Stimulated activated CD4-positive, alpha-beta T cell treated with anti-CD3 and anti-CD28 coated beads, Interleukin-4, amount 100 ng/mL, for 1 hour (primary cell): ENCODE results near the gene MYOT.
"Not testable (repeated sequence)": the region's sequence is repeated elsewhere in the genome, so short reads cannot be mapped to it uniquely, and the experiment has no call there.

ENCODE experiments used
- DNase-seq: peaks from one replicate; pipeline ENCODE4 v3.0.0-alpha.2; 2020

MYOT gene, protein sequence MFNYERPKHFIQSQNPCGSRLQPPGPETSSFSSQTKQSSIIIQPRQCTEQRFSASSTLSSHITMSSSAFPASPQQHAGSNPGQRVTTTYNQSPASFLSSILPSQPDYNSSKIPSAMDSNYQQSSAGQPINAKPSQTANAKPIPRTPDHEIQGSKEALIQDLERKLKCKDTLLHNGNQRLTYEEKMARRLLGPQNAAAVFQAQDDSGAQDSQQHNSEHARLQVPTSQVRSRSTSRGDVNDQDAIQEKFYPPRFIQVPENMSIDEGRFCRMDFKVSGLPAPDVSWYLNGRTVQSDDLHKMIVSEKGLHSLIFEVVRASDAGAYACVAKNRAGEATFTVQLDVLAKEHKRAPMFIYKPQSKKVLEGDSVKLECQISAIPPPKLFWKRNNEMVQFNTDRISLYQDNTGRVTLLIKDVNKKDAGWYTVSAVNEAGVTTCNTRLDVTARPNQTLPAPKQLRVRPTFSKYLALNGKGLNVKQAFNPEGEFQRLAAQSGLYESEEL

DNA sequence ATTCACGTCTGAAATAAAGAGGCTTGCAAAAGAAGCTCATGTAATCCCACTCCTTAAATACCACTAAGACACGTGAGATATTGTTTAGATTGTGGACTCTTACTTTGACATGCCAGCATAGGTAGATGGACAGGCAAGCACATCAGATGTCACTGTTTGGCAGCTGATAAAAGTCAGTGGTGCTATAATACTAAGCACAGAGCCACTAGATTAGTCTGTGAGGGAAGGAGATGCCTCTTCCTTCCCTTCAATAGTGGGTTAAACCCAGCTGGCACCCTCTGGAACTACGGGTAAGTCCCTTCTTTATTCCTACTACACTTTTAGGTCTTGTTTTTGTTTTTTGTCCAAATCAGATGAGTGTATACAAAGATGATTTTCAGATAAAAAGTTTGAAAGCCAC, at the start of gene MYOT:
Gene MYOT (plus strand): TSS at position 197 of the 400 bp plus-strand sequence. CDS start 2,792 bp downstream, outside the sequence.
- no peak for DNase-seq

DNA sequence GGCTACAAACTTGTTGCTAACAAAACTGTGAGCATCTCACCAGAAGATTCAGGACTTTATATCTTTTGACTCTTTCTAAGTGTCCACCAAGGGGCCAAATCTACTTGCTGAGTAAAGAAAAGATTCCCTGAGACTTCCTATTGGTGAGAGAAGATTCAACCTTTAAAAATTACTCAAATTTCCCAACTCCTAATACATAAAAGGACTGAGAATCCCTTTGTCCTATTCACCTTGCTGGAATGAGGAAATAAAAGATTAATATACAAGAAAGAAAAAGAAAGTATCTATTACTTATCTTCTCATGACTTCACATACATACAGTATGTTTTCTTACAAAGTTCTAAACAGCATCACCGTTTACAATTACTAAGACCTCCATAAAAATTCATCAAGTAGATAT, 47.9 kb upstream of the MYOT start:
- DNase-seq = no peak

DNA sequence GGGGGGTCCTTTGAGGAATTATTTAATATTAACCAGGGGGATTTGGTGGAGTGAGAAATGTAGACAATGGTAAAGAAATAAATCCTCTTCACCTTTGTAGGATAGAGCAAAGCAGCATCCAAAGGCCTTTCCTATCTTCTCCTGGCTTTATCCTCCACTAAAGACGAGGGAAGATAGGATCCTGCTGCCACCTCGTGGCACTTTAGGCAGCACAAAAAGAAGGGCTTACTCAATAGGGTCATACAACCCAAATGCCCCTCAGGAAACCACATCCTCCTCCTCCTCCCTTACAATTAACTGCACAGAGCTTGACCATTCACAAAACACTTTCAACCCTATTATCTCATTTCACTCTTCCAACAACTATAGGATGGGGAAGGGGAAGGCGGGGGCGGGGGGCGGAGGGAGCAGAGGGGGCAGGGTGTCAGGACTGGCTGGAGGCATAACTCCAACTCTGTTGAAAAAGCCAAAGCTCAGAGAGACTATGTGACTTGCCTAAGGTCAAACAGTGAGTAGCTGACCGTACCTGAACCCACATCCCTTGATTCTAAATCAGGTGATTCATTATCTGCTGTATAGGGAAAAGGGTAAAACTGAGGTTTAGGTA, 45.4 kb upstream of the MYOT start:
- DNase-seq = no peak

DNA sequence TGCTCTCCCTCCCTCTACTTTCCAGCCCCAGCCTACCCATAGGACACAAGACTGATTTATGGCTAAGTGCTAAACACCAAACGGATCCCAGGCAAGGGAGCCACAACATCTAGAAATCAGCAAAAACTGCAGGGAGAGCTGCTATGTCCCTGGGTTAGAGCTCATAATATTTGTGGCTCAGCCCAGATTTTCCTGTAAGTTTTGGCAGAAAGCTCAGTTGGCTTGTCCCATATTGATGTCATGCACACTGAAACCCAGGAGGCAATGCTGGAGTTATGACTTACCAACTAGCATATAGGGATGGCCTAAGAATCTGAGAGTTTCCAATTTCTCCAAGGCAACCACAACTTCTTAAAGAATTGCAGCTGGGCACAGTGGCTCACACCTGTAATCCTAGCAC, 44.7 kb upstream of the MYOT start:
- DNase-seq = no peak

DNA sequence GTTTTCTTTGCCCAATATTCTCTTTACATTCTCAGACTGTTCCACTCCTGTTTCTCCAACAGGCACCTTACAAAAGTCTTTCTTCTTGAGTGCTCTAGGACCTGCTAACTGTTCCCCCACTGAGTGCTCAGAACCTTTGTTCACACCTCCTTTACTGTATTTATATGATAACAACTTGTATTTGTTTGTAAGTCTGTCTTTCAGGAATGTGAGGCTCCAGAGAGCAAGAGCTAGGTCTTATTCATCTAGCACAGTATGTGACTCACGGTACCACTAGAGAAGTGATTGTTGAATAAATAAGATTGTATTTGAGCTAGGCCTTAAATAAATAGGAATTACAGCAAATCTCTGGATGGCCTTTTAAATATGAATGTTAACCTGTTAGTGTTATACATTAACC, 42.5 kb upstream of the MYOT start:
- no peak for DNase-seq

DNA sequence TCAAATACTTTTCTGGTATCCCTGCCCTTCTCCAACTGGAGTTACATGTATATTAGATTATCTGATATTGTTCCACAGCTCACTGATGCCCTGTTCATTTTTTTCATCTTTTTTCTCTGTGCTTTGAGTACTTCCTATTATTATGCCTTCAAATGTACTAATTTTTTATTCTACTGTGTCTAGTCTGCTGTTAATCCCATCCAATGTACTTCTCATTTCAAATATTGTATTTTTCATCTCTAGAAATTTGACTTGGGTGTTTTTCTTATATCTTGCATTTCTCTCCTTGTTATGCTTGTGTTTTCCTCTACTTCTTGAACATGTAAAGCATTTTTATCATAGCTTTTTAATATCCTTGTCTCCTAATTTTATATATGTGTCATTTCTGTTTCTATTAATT, 41.6 kb upstream of the MYOT start:
- DNase-seq = no peak

DNA sequence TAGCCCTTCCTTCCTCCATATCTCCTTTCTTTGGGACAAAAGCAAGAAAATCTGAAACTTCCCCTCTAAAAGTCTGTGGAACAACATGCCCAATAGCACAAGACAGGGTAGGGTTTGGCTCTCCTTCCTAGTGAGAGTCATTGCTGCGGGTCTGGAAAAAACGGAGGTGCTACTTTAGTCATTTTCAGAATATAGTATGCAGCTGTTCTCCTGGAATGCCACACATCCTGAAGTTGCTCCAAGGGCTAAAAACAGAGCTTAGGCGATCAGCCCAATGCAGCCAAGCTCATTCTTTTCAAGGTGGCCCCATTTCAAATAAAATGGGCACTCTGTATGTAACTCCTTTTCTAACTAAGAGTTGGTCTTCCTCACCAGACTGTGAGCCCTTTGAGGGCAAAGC, 39.5 kb upstream of the MYOT start:
- no peak for DNase-seq

DNA sequence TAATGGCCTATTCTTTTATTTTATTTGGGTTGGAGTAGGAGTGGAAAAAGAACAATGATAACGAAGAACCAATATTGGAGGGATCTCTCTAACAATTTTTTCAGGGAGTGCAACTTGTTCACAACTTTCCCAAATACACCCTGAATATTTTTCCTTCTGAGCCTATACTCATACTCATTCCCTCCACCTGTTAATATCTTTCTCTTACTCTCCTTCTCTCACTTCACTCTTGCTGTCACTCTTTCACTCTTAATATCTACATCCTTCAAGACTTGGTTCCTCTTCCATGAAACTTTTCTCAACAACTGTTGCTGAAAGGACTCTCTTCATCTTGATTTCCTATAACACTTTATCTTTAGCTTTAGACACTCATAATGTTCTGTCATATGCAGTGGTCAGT, 39.0 kb upstream of the MYOT start:
- no peak for DNase-seq

DNA sequence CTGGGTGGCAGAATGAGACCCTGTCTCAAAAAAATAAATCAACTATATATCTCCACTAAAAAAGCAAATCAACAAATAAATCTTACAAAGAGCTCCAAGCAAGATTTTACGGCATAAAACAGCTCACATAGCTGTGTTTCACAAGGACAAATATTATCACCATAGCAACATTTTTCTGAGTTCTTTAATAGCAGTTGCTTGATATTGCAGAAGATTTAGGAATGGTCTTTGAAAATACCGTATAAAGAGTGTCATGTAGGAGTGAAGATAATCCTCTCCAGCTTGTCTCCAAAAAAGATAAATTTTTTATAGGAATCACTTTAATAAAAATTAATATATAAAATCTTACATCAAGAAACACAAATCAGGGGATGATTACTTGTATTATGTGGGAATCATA, 36.6 kb upstream of the MYOT start:
- DNase-seq = no peak

DNA sequence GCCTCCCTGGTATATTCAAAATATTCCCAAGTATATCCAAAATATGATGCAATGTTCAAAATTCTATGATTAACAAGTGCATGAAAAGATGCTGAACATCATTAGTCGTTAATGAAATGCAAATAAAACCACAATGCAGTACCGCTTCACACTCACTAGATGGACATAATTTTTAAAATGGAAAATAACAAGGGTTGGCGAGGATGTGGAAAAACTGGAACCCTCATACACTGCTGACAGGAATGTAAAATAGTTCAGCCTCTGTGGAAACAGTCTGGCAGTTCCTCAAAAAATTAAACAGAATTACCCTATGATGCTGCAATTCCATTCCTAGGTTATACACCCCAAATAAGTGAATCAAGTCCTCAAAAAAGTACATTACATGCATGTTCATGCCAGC, 36.1 kb upstream of the MYOT start:
- no peak for DNase-seq

DNA sequence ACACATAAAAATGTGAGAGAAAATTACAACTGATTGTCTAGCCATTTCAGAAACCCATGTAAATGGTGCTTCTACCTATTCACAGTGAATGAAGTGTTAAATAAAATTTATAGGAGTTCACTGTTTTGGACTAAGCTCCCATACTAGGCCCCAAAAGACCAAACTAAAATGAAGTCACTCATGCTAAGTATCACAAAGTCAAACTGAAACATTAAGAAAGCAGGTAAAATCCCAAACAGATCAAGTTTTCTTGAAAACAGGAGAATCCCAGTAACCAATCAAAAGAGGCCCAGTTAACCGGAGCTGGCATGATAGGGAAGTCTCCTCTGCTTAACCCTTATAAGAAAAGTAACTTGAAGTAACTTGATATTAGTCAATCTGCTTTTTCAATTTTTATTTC, 35.2 kb upstream of the MYOT start:
- DNase-seq = no peak

DNA sequence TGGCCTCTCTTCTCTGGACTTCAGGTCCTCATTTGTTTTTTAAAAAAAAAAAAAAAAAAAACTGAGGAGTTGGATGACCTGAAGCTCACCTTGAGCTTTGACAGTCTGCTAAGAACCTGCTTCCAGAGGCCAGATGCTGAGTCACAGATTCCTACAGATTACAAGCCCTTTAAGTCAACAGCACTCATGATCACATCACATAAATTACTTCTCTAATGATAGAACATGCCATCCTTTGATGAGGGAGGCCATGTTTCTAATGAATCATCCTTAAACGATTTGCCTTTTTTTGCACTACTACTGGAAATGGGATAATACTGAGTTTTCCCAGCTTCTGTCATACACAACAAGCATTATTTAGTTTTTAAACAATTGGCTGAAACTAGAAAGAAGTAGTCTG, 34.2 kb upstream of the MYOT start:
- no peak for DNase-seq

DNA sequence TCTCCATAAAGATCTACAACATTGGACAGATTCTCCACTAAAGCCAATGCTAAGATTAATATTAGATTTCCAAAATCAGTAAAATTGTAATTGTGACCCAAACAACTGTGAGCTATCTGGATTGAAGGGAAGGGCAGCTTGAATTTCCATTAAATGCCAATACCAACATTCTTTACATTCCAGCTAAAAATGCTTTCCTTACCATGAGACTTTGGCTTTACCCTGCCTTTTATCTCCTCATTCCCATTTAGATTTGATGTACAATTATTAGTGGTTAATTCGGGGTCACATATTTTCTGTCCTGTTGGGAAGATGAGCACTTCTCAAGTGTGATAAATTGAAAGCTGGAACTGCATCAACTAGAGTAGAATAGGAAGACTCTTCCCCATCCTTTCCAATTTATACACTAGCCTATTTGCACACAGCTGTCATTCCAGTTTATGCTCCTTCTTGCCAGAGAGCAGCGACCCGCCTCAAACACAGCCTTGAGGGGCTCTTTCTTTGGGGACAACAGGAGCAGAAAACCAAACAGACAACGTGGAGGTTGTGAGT, 33.1 kb upstream of the MYOT start:
- no peak for DNase-seq

DNA sequence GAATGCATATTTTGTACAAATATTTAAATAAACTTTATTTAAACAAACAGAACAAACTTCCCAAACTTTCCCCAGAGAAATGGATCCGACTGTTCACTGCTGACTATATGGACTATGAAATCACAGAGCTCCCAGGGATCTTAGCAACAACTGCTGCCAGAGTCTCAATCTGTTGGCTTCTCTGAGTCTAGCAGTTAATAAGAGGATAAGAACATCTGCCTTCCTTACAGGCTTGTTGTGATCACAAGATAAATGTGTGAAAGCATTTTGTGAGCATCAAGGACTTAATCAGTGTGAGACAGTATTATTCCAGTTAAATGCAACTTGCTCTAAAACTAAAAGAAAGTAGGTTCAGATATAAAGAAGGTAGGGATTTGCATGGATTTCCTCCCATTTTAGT, 31.4 kb upstream of the MYOT start:
- DNase-seq = no peak

DNA sequence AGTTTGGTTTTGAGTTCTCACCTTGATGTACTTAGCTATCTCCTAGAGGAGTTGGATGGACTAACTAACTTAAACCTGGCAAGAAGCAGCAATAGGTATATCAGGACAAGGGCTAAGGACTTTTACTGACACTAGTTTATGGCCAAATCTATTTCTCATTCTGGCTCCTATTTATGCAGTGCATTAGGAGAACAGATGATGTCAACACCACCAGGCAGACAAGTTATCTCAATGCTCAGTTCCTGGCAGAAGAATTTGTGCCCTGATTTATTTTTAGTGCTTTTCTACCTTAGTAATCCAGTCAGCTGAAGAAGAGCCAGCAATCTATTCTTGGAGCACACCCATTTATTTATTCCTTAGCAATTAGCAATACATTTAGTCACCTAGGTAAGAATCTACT, 30.7 kb upstream of the MYOT start:
- DNase-seq = no peak

DNA sequence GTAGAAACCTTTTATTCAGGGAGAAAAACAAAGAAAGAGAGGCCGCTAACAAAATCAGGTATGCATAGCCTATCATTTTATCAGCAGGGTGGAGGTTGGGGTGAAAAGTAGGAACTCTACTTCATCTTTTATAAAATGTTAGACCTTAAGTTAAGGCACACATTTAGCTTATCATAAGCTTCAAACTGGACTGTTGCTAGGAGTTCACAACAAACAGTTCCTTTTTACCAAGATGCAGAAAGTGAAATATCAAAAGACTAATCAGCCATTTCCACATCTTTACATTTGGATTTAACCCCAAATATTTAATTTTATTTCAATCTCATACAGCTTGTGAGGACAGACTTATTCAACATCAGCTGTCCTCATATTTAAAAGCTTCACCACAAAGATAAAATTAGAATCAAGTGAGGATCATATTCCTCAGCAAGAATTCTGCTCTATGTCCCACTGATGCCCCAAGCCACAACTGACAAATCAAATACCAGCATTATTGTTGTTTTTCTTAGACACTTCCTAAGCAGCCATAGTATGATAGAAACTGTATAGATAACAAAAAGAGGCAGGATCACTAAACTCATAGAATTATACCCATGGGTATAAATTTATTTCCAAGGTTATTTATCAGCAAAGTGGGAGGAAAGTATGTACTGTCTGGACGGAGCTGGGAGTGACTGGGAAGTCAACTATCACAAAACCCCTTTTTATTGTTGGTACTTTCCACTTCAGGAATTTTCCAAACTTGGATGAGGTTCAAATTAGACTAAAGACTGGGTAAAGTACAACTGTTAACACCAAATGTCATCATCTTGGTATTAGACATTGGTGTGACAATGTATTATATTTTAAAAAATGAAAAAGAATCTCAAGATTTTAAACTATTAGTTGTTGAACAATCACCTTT, 29.9 kb upstream of the MYOT start:
- no peak for DNase-seq

DNA sequence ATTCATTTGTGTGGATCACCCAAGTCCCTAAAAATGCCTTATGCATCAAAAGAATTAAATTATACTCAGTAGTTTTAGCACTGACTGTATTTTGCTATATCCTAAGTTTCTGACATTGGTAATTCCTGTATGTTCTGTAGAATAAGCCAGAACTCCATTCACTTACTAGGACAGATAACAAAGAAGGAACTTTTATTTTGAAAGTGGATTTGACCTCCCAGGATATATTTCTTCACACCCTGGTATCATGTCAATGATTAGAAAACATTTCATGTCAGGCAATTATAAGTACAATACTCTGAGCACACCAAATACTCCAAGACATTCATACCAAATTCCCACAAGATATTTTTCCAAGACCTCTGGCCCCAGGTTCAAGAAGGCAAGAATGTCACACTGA, 28.7 kb upstream of the MYOT start:
- no peak for DNase-seq

DNA sequence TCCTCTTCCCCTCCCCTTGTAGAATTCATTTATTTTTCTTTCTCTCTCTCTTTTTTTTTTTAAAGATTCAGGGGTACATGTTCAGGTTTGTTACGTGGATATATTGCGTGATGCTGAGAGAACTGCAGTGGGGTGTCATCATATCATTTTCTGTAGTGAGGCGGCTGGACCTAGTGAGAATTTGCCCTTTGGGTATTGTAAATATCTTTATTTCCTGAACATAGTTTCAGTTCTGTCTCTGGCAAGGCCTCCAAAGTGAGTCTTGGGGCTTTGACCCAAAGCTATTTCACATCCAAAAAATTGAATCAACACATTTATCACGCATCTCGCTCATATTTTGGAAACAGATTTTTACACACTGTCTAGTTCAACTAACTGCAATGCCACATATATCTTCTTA, 25.4 kb upstream of the MYOT start:
- DNase-seq = no peak

DNA sequence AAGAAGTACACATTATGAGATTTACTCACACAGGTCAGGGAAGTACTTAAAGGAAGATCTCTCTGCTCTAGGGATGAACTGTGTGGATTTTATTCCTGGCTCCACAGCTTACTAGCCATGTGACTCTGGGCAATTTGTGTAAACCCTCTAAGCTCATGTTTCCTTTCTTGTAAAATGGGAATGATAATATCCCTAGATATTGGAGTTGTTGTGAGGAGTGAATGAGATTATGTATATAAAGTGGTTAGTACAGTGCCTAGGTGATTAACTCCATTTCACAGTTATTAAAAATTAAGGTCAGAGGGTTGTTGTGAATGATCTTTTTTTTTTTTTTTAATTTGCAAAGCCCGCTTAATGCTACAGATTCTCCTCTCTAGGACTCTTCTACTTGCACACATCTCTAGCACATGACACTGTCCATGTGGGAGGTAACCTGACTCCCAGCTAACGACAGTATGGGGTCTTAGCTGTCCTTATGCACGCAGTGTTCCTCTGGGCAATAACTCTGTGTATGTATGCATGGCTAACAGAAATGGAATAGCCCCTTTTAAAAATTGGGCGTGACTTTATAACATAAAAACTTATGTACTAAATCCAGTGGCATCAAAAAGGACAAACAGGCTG, 23.9 kb upstream of the MYOT start:
- DNase-seq = no peak

DNA sequence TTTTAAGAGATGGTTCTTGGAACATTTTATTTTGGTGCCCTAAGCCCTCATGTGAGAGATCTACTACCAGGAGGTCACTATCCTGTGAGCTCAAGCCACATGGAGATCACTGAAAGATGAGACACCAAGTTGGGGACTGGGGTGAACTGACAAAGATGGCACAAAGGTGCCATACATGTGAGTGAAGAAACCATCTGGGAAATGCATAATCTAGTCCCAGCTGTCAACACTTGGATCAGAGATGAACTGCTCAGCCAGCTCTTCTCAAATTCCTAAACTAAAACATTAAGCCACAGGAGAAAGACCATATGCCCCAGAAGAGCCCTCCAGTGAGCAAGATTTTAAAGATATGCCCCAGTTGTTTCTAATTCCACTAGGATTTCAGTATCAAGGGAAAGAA, 22.2 kb upstream of the MYOT start:
- DNase-seq = no peak

DNA sequence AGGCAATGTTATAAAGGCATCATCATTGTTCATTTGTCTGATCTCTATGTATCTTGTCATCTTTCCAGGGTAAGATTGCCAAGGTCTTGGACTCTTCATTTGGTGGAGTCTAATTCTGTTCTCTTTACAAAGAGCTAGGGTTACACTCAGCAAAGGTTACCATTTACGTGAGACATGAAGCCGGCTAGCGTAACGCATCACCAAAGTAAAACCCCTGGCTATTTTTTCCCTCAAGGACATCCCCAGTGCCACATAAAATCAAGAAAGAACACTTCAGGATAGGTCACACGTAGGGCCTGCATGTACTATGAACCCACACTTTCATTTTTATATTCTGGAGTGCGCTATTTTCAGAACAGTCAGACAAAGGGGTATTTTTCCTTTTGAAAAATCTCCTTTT, 20.0 kb upstream of the MYOT start:
- DNase-seq = no peak

DNA sequence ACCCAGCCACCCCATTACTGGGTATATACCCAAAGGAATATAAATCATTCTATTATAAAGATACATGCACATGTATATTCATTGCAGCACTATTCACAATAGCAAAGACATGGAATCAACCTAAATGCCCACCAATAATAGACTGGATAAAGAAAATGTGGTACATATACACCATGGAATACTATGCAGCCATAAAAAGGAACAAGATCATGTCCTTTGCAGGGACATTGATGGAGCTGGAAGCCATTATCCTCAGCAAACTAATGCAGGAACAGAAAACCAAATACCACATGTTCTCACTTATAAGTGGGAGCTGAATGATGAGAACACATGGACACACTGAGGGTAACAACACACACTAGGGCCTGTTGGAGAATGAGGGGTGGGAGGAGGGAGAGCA, 14.5 kb upstream of the MYOT start:
- DNase-seq = not testable (repeated sequence)

DNA sequence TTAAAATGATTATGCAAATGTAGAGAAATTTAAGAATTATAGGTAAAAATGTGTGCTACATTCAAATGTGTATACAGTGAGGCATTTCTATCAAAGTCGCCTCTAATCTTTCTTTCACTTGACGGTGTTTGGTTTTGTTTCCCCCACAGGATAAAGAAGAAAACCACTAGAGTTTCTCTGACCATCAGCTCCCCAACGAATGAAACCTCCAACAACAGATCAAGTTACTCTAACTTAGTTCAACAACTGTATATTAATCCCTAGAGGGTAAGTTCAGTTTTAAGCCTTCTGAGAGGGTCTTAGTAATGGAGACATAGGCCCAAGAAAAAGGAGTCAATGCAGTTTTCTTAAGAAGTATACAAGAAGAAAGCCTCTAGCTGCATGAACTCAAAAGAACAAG, 11.5 kb upstream of the MYOT start:
- no peak for DNase-seq
